Body of pancreas (tissue), 4 donors: ENCODE measurements around the gene CPXM1.

Experiments
- POLR2A ChIP-seq, 3 donors: fragments of 450-650 bp; IDR thresholded peaks; one replicate each; pipeline ENCODE4 v1.6.1; 2016; ENCODE audit warnings: antibody characterized with exemption in 3 of 3, mild to moderate bottlenecking in 2 of 3
- TF ChIP-seq, protein P1 (sequence below), 7 experiments: fragments of 450-650 bp in 4 of 7; fragments of 200-600 bp in 3 of 7; sonication (generic) in 3 of 7; IDR thresholded peaks; one replicate each; pipeline ENCODE4 v1.5.1; 2016 to 2019; ENCODE audit warnings: antibody characterized with exemption in 7 of 7

DNA sequence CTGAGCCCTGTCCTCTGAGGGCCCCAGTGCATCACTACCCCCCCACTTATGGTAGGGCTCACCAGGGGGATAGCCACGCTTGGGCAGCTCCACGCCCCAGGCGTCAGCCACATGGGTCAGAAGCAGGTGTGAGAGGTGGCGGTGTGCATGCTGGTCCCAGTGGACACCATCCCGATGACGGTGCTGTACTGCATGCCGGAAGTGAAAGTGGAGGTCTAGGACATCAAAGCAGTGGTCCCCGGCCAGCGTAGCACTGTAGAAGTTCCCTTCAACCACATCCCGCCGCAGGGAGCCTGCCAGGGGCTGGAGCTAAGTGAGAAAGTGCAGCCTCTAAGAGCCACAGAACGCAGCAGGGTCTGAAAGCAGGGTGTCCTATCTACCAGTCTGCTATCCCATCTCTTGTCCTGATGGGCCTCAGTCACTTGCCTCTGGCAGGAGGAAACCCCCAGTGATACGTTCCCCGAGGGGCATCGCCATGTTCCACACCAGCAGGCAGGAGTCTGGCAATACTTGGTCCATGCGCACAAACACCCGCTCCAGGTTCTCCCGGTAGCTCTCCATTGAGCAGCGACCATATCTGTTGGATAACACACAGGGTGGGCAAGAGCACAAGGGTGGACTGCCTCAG is 37.9 kb upstream of the CPXM1 start:
- TF ChIP-seq, protein P1, sequence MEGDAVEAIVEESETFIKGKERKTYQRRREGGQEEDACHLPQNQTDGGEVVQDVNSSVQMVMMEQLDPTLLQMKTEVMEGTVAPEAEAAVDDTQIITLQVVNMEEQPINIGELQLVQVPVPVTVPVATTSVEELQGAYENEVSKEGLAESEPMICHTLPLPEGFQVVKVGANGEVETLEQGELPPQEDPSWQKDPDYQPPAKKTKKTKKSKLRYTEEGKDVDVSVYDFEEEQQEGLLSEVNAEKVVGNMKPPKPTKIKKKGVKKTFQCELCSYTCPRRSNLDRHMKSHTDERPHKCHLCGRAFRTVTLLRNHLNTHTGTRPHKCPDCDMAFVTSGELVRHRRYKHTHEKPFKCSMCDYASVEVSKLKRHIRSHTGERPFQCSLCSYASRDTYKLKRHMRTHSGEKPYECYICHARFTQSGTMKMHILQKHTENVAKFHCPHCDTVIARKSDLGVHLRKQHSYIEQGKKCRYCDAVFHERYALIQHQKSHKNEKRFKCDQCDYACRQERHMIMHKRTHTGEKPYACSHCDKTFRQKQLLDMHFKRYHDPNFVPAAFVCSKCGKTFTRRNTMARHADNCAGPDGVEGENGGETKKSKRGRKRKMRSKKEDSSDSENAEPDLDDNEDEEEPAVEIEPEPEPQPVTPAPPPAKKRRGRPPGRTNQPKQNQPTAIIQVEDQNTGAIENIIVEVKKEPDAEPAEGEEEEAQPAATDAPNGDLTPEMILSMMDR (IDR thresholded peaks at IDR 0.05), result no peak
- TF ChIP-seq POLR2A (IDR thresholded peaks at IDR 0.05), result no peak
